Activated T-helper 1 cell treated with anti-CD3 and anti-CD28 coated beads, Interleukin-2, amount 50 U/mL, for 16 hours (primary cell): ENCODE measurements around the gene SLC24A1.

Experiments used
- DNase-seq, 2 donors: peaks; one replicate each; pipeline ENCODE4 v3.0.0-alpha.2; 2020; ENCODE audit warnings: low read depth in 1 of 2, low spot score in 1 of 2

The SLC24A1 gene

DNA sequence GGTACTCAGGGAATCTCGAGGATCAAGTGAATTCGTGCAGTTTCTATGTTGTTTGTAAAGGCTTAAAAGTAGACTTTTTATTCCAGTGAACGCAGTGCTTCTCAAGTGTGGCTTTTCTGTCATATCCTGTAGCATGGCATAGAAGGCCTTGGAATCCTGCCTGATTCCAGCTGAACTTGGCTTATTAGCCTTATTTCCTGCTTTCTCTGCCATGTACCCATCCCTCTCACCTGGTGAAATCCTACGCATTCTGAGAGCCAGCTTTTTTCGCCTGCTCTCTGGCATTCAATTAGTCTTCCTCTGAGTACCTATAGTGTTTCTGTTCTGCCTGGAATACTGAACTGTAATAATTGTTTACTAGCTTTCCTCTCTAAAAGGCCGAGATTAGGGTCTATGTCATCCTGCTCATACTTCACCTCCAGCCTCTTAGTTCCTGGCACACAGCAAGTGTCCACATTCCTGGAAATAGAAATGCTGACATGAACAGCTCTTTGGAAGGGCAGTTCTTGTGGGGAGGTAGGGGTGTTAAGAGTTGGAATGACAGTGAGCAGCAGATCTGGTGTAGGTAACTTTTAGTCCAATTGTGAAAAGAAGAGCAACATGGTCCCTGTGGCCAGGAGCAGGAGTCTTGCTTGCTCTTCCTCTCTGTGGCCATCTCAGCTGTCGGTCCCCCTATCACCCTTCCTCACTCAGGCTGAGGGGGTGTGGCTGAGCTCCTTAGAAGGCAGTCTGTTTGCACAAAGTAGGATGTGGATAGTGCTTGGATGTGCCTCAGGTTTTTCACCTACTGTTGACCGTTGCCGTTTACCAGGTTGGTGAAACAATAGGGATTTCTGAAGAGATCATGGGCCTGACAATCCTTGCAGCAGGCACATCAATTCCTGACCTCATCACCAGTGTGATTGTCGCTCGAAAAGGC lies 30.4 kb downstream of the SLC24A1 start:
- no peak for DNase-seq

DNA sequence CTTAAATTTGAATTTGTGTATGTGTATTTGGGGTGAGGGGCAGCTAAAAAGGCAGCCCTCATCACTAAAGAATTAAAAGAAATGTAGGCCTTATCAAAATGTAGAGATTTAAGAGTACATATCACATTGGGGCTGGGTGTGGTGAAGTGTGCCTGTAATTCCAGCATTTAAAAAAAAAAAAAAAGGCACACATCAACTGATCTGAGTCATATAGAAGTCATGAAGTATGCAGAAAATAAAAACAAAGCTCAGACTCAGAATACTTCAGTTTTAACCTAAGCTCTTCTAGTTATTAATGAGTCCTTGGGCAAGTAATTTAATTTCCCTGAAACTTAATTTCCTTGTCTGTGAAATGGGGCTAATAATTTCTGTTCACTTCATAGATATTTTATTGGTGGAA lies 31.6 kb downstream of the SLC24A1 start:
- DNase-seq, result no peak

DNA sequence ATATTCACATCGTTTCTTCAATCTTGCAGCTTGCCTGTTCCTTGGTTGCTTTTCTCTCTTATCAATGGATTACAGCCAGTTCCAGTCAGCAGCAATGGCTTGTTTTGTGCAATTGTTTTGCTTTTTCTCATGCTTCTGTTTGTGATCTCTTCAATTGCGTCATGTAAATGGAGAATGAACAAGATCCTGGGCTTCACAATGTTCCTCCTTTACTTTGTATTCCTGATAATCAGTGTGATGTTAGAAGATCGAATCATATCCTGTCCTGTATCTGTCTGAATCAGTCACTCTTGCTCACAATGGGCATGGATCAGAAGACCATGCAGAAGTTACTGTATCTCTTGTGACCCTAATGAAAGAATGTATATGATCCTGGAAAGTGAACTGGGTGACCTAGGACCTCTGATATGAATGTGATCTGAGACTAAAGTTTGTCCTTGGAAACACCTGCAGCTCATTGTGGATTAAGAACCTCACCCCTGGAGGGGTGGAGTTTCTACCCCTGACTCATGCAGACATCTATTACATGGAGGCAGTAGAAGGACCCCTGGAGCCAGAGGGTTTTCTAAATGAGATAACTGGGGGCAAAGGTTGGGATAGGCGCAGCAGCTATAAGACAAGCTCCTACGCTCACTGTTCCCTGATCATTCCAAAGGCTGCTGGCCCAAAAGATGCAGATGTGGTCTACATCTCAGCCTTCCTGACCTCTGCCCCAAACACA lies 32.2 kb downstream of the SLC24A1 start:
- no peak for DNase-seq

DNA sequence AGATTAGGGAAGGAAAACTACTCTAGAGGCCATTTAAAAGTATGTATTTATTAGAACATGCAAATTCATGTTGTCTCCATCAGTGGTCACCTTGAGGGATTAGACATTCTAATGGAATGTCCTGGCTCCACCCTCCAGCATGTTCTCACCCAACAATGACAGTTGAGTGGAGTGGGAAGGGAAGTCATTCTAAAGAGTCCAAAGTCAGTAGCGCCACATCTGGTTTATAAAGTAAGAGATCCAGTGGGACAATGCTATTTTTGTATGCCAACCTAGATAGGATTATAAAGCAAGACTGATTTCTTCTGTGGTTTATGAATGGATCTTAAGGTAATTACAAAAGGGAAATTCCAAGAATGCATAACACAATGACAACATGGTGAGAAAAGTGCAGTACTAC lies 33.3 kb downstream of the SLC24A1 start:
- no peak for DNase-seq

DNA sequence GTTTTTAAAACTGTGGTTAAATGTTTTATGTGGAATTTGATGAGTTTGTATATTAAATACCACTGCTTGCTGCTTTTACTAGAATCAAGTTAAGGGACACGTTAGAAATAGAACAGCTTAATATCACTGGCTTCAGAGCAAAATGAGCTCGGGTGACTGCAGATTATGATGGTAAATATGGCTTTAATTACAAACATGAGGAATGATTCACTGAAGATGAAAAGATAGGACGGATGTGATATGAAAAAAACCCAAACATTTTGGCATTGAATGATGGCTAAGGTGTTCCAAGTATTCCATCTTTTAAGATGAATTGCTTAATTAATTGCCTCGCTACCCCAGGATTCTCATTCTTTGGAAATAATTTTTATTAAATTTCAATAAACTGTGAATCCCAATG lies 33.7 kb downstream of the SLC24A1 start:
- no peak for DNase-seq

DNA sequence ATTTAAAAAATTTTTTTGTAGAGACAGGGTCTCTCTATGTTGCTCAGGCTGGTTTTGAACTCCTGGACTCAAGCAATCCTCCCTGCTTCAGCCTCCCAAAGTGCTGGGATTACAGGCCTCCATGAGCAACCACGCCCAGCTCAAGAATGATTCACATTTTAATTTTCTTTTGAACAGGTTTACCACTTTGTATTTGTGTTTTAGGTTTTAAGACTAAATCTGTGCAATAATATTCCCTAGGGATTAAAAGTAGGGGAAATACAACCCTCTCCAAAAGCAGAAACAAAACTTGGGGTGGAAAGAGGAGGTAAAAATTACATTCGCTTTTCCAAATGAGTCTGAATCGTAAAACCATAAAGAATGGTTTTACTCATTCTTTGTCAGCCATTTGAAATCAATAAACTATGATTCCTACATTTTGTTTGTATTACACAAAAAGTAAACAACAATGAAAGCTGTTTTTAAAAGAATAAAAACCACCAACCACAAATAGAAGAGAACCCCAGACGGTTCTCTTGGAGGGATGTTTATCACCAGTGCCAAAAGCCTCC lies 37.8 kb downstream of the SLC24A1 start:
- DNase-seq, result no peak

DNA sequence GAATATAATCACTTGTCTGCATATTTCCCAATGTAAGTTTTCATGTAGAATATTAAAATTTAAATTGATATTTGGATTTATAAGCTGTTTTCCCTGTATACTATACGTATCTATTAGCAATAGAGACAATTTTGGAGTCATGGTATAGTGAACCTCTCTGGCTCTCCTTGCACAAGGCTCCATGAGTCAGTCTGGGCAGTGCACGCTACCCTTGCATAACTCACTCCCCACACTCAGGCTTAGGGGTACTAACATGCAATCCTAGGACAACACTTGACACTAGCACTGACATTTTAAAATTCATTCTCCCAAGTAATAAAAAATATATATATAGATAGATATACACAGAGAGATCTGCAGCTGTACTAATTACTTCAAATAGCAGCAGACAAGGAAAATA lies 39.2 kb downstream of the SLC24A1 start:
- DNase-seq, result no peak

DNA sequence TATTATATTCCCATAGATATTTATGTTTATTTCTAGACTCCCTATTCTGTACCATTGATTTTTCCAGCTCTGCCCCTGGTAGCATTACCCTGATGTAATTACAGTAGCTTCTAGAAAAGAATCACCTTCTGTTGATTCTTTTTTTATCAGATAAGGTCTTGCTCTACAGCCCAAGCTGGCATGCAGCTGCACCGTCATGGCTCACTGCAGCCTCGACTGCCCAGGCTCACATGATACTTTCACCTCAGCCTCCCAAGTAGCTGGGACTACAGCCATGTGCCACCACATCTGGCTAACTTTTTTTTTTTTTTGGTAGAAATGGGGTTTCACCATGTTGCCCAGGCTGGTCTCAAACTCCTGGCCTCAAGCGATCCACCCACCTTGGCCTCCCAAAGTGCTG lies 41.8 kb downstream of the SLC24A1 start:
- DNase-seq, result no peak

DNA sequence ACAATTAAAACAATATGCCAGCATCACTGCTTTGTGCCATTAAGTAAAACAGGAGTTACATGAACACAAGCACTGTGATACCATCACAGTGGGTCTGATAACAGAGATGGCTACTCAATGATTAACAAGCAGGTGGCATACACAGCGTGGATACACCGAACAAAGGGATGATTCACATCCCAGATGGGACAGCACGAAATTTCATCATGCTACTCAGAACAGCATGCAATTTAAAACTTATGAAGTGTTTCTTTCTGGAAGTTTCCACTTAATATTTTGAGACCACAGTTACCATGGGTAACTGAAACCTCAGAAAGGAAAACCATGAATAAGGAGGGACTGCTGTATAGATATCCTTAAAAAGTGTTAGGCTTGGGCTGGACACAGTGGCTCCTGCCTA lies 44.5 kb downstream of the SLC24A1 start:
- DNase-seq, result no peak

DNA sequence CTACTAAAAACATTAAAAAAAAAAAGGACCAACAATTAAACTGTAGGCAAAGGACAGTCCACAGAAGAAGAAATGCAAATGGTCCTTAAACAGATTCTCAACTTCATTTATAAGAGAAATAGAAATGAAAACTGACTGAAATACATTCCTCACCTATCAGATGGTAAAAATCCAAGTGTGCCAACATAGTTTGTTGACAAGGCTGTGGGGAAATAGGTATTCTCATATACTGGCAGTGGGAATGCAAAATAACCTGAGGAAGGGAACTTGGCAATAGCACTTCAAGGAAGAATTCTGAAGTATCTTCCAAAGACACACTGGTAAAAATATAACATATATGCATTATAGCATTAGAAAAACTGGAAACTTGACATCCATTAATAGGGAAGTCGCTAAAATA lies 53.8 kb downstream of the SLC24A1 start:
- no peak for DNase-seq

DNA sequence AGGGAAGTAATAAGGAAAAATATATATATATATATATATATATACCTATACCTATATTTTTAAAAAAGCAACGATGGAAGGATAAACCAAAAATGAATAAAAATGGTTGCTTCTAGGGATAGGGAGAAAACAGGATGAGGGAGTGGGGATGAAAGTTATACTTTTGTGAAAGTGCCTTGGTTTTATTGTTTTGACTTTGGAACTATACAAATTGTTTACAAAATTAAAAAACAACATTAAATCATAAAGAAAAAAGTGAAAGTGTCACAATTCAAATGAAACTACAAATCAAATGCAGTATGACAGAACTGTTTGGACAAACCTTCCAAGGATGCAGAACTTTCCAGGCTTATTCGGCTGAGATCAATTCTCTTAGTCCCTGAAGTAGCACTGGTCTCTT lies 54.4 kb downstream of the SLC24A1 start:
- no peak for DNase-seq

DNA sequence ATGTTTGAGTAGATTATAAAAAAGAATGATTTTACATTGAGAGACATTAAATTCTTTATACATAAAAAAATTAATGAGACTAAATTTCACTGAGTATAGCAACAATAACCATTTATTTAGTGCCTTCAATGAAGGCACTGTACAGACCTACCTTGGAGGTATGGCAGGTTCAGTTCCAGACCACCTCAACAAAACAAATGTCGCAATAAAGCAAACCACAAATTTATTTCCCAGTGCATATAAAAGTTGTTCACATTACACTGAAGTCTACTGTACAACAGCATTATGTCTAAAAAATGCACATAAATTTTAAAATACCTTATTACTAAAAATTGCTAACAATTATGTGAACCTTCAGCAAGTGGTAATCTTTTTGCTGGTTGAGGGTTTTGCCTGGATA lies 58.8 kb downstream of the SLC24A1 start:
- no peak for DNase-seq

DNA sequence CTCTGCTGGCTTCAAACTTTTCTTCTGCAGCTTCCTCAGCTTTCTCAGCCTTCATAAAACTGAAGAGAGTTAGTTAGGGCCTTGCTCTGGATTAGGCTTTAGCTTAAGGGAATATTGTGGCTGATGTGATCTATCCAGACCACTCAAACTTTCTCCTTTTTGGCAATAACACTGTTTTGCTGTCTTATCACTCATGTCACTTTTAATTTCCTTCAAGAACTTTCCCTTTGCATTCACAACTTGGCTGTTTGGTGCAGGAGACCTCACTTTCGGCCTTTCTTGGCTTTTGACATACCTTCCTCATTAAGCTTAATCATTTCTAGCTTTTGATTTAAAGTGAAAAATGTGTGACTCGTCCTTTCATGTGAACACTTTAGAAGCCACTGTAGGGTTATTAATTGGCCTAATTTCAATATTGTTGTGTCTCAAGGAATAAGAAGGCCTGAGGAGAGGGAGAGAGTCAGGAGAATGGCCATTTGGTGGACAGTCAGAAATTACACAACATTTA lies 60.7 kb downstream of the SLC24A1 start:
- no peak for DNase-seq

DNA sequence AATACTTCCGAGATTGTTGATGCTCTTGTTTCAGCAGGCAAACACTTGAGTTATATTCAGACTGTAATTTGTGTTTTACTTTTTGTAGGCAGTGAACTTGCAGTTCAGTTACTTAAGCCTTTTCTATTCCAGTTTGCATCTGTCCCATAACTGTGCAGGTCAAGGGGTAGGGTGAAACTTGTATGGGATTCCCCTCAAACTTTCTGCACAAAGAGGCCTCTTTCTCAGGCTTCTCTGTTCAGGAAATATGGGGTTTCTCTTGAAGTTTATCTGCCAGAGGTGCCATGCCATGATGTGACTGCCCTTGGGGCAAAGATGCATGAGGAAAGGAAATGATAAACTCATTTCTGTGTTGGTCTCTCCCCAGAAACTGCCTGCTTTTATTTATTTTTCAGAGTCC lies 66.7 kb downstream of the SLC24A1 start:
- no peak for DNase-seq

DNA sequence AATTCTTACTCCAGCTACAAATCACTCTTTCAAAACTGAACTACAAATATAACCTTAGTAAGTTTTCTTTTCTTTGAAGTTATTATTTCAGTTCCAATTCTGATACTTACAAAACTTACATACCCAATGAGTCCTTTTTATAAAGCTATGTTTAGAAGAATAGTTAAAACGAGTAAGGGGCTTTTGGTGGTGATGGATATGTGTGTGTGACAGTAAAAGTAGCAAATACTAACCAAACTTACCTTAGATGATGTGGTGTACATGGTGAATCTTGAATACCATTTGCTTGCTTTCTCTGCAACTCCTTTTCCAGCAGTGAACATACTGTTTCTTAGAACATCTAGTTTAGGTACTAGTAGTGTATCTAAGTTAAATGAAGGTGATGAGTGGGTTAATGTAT lies 68.4 kb downstream of the SLC24A1 start:
- no peak for DNase-seq

DNA sequence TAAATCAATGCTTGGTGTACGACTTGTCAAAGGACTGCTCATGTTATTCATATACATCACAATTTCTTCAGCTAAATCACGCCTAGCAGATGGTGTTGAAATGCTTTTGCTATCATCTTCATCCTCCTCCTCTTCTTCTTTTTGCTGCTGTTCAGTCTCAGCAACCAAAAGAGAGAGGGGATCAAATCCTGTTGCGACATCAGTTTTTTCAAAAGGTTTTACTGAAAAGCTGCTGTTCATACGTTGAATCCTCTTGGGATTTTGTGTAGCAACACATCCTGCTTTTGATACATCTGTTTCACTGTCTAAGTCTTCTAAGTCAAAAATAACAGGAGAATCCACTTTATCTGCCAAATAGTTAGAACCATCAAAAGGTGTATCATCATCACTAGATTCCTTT lies 69.0 kb downstream of the SLC24A1 start:
- no peak for DNase-seq

DNA sequence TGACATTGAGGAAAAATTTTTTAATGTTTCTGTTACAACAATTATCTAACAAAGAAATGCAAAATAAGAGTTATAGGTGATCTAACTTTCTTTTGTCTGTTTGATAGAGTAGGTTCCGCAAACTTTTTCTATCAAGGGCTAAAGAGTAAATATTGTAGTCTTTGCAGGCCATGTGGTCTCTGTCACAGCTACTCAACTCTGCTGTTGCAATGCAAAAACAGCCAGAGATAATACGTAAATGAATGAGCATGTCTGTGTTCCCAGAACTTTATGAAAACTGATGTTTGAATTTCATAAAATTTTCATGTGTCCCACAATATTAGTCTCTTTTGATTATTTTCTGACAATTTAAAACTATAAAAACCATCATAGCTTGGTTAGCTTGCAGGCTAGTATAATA lies 73.3 kb downstream of the SLC24A1 start:
- DNase-seq, result no peak
